ENCODE data around the gene SSC5D. TPM values are rescaled to one million over a fixed set of nuclear protein-coding genes. Genes with fewer than 3 reads are reported as not detected.

The SSC5D gene
- total RNA-seq, 2 experiments from 2014 or later, result 0.67 to 0.70 TPM

DNA sequence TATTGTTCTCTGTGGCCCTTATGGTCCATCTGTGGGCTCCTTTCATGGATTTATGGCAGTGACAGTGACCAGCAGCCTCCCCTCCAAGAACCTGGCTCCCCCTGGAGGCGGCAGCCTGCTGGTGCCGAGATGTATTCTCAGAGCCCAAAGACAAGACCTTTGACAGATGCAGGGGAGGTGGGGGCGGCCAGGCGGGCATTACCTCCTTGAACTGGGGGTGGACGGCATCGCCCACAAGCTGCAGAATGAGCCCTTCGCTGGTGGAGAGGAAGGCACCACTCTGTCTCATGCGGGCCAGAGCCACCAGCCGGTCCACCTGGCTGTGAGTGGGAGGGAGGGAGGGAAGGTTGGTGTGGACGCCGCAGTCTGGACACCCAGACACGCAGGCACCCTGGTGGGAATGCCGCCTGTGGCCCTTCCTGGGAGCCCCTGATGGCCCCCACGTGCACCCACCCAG is 33.4 kb upstream of the SSC5D start:
- peak; percentile 47 for ATAC-seq
- no peak overlapping the region for H3K4me3 Mint-ChIP-seq
- POLR2A ChIA-PET, result interaction anchor here (0.9 kb wide), 1 partner anchor 193 kb away, joined by 3 read pairs; no protein-coding TSS in a partner anchor

GRCh38 chr19:55455576-55456235 is 32.5 kb upstream of the SSC5D start:
- no peak overlapping the region for H3K4me3 Mint-ChIP-seq
- peaks cover 18% of the 10 kb centered on the region for H3K27me3 Mint-ChIP-seq
- ATAC-seq, result no peak
- peaks cover 18% of the 10 kb centered on the region for H3K4me1 Mint-ChIP-seq (ENCODE audit: low read depth)
- no peaks in the 10 kb centered on the region for H3K9me3 Mint-ChIP-seq
- H3K27ac Mint-ChIP-seq, result no peak overlapping the region
- intact Hi-C loops (cut with micrococcal nuclease), result no loop called here
- no peak for DNase-seq
- peaks cover 19% of the 10 kb centered on the region for H3K36me3 Mint-ChIP-seq (ENCODE audit: low read depth)
- TF ChIP-seq, protein P1, sequence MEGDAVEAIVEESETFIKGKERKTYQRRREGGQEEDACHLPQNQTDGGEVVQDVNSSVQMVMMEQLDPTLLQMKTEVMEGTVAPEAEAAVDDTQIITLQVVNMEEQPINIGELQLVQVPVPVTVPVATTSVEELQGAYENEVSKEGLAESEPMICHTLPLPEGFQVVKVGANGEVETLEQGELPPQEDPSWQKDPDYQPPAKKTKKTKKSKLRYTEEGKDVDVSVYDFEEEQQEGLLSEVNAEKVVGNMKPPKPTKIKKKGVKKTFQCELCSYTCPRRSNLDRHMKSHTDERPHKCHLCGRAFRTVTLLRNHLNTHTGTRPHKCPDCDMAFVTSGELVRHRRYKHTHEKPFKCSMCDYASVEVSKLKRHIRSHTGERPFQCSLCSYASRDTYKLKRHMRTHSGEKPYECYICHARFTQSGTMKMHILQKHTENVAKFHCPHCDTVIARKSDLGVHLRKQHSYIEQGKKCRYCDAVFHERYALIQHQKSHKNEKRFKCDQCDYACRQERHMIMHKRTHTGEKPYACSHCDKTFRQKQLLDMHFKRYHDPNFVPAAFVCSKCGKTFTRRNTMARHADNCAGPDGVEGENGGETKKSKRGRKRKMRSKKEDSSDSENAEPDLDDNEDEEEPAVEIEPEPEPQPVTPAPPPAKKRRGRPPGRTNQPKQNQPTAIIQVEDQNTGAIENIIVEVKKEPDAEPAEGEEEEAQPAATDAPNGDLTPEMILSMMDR (IDR thresholded peaks at IDR 0.05), result no peak
- POLR2A ChIA-PET, result interaction anchor here (0.9 kb wide), 1 partner anchor 194 kb away, joined by 3 read pairs; no protein-coding TSS in a partner anchor
- CTCF ChIA-PET, result no interaction called here

More for the DNA sequence above, 33.4 kb upstream of the SSC5D start:
- Mint-ChIP-seq H3K27ac (no peak overlapping the region), H3K4me1 (ENCODE audit: low read depth) (peaks cover 10% of the 10 kb centered on the region), H3K27me3 (peaks cover 24% of the 10 kb centered on the region), H3K9me3 (no peaks in the 10 kb centered on the region), H3K36me3 (ENCODE audit: low read depth) (peaks cover 19% of the 10 kb centered on the region)
- intact Hi-C loops (cut with micrococcal nuclease), result no loop called here
- peak; percentile 67 for DNase-seq
- CTCF ChIA-PET, result interaction anchor here (1.3 to 2.1 kb wide), 2 partner anchors 11 to 50 kb away, joined by 3 to 6 read pairs; no protein-coding TSS in a partner anchor
- TF ChIP-seq, protein P1 (IDR thresholded peaks at IDR 0.05), result peak; percentile 76

GRCh38 chr19:55456347-55456746 is 31.9 kb upstream of the SSC5D start:
- intact Hi-C loops (cut with micrococcal nuclease), result no loop called here
- Mint-ChIP-seq H3K27me3 (peaks cover 15% of the 10 kb centered on the region), H3K9me3 (no peaks in the 10 kb centered on the region), H3K36me3 (ENCODE audit: low read depth) (peaks cover 19% of the 10 kb centered on the region), H3K4me1 (ENCODE audit: low read depth) (peaks cover 21% of the 10 kb centered on the region), H3K4me3 (no peak overlapping the region), H3K27ac (no peak overlapping the region)
- TF ChIP-seq, protein P1 (IDR thresholded peaks at IDR 0.05), result no peak
- ChIA-PET CTCF (no interaction called here), POLR2A (no interaction called here)
- ATAC-seq, result no peak
- no peak for DNase-seq

GRCh38 chr19:55457683-55458457 is 30.4 kb upstream of the SSC5D start:
- no peak overlapping the region for H3K27ac Mint-ChIP-seq
- ATAC-seq (no peak), DNase-seq (no peak)
- TF ChIP-seq, protein P1 (IDR thresholded peaks at IDR 0.05), result no peak
- ChIA-PET POLR2A (no interaction called here), CTCF (interaction anchor here (3.3 kb wide), 1 partner anchor 47 kb away, joined by 18 read pairs; no protein-coding TSS in a partner anchor)
- intact Hi-C loops (cut with micrococcal nuclease), result no loop called here
- peaks cover 19% of the 10 kb centered on the region for H3K4me1 Mint-ChIP-seq (ENCODE audit: low read depth)
- H3K9me3 Mint-ChIP-seq, result no peaks in the 10 kb centered on the region
- no peak overlapping the region for H3K4me3 Mint-ChIP-seq
- H3K27me3 Mint-ChIP-seq, result peaks cover 7% of the 10 kb centered on the region
- peaks cover 19% of the 10 kb centered on the region for H3K36me3 Mint-ChIP-seq (ENCODE audit: low read depth)

- H3K4me1 Mint-ChIP-seq (ENCODE audit: low read depth), result peaks cover 15% of the 10 kb centered on the region
- POLR2A ChIA-PET, result no interaction called here
- H3K27me3 Mint-ChIP-seq, result no peaks in the 10 kb centered on the region
- no peak overlapping the region for H3K27ac Mint-ChIP-seq
- intact Hi-C loops (cut with micrococcal nuclease), result no loop called here
- CTCF ChIA-PET, result interaction anchor here (0.6 to 3.3 kb wide), 5 partner anchors 8 to 370 kb away, joined by 3 to 18 read pairs (median 3); no protein-coding TSS in a partner anchor
- TF ChIP-seq, protein P1 (IDR thresholded peaks at IDR 0.05), result no peak
- peaks cover 7% of the 10 kb centered on the region for H3K36me3 Mint-ChIP-seq (ENCODE audit: low read depth)
- DNase-seq (no peak), ATAC-seq (no peak)
- H3K9me3 Mint-ChIP-seq, result no peaks in the 10 kb centered on the region
- H3K4me3 Mint-ChIP-seq, result no peak overlapping the region
Measured at GRCh38 chr19:55459551-55459949, 28.7 kb upstream of the SSC5D start.

Data from activated CD8-positive, alpha-beta T cell treated with anti-CD3 and anti-CD28 coated beads for 36 hours (primary cell).